ENCODE measurements around the gene SPX. TPM values are rescaled to one million over a fixed set of nuclear protein-coding genes. Genes with fewer than 3 reads are reported as not detected.
A peak's percentile ranks its signal among the peaks of the same experiment; 100 is the strongest.

Gene SPX, protein sequence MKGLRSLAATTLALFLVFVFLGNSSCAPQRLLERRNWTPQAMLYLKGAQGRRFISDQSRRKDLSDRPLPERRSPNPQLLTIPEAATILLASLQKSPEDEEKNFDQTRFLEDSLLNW
- not detected for total RNA-seq
- polyA plus RNA-seq (2013, experiment 1 of 2): 0.18 TPM
- 0.72 TPM for polyA plus RNA-seq (2013, experiment 2 of 2)
- 0 to 1.0 (median 0.16) reads per million in 172 experiments for total RNA-seq

DNA sequence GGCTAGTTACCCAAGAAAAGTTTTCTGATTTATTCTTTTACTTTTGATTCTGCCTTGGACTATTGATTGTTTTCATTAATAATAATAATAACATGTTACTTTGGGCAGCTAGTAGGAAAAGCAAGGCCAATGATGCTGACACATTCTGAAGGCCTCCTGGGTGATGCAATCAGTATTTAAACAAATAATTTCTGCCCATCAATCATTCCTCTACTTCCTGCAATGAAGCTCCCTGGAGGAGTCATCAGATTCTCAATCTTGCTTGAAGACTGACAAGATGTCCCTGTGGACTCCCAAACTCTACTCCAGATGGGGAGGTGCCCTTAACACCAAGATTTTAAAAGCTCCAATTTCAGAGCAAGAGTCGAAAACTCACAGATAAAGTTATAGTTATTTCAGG is at the start of gene SPX:
Gene SPX, plus strand, starts transcription at position 244 of the 400 bp plus-strand sequence. CDS start 177 bp downstream, outside the sequence.
- intact Hi-C loops (cut with DNase I, micrococcal nuclease): no loop called here
- Mint-ChIP-seq H3K27me3 (peaks cover 33% of the 10 kb centered on the region), H3K36me3 (ENCODE audit: low read depth) (no peaks in the 10 kb centered on the region), H3K9me3 (peaks cover 5% of the 10 kb centered on the region), H3K27ac (no peak within 1 kb of the TSS), H3K4me3 (peak within 1 kb of the TSS; percentile 81), H3K4me1 (ENCODE audit: low read depth) (peaks cover 13% of the 10 kb centered on the region)
- ChIA-PET CTCF (no interaction called here), POLR2A (interaction anchor here (0.6 kb wide), 1 partner anchor 1004 kb away, joined by 3 read pairs; no protein-coding TSS in a partner anchor)
- Histone ChIP-seq H3K27me3 (ENCODE audit: control insufficient read depth in 1 of 2, insufficient read depth in 2 of 2, low read length in 2 of 2) (peaks cover 16 to 18% of the 10 kb centered on the region in 2 experiments), H3K9me3 (ENCODE audit: control insufficient read depth in 1 of 2, insufficient read depth in 1 of 2, low read length in 2 of 2) (no peaks in the 10 kb centered on the region), H3K27ac (ENCODE audit: low read depth in 1 of 2, low read length in 2 of 2) (no peak within 1 kb of the TSS), H3K4me3 (ENCODE audit: low read length) (peak within 1 kb of the TSS; percentile 71), H3K4me1 (ENCODE audit: insufficient read depth, low read length) (peaks cover 6% of the 10 kb centered on the region), H3K36me3 (ENCODE audit: insufficient read depth, low read length) (no peaks in the 10 kb centered on the region)
- no peak for ATAC-seq (ENCODE audit: poor library complexity)
- no peak for DNase-seq
- TF ChIP-seq, protein P1, sequence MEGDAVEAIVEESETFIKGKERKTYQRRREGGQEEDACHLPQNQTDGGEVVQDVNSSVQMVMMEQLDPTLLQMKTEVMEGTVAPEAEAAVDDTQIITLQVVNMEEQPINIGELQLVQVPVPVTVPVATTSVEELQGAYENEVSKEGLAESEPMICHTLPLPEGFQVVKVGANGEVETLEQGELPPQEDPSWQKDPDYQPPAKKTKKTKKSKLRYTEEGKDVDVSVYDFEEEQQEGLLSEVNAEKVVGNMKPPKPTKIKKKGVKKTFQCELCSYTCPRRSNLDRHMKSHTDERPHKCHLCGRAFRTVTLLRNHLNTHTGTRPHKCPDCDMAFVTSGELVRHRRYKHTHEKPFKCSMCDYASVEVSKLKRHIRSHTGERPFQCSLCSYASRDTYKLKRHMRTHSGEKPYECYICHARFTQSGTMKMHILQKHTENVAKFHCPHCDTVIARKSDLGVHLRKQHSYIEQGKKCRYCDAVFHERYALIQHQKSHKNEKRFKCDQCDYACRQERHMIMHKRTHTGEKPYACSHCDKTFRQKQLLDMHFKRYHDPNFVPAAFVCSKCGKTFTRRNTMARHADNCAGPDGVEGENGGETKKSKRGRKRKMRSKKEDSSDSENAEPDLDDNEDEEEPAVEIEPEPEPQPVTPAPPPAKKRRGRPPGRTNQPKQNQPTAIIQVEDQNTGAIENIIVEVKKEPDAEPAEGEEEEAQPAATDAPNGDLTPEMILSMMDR (IDR thresholded peaks at IDR 0.05): no peak

DNA sequence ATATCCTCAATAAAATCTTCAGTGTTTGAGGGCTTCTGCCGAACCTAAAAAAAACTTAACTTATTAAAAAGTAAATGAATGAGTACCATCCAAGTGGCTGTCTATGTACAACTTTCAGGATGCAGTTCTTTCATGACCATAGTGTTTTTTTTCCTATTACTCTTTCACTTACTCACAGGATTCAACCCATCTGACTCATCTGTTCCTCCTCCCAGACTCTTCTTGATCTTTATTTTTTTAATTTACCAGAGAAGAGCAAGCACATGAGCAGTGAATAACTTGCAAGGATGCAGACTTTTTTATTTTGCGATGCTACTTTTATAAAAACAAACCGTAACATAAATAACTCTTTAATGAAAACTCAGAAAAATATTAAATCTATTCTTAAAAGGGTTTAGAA is 49.1 kb upstream of the SPX start:
- intact Hi-C loops (cut with DNase I, micrococcal nuclease): no loop called here
- H3K36me3 Mint-ChIP-seq (ENCODE audit: low read depth): peaks cover 53% of the 10 kb centered on the region
- ATAC-seq (ENCODE audit: poor library complexity): no peak
- TF ChIP-seq, protein P1 (IDR thresholded peaks at IDR 0.05): no peak
- ChIA-PET CTCF (interaction anchor here (0.6 kb wide), 1 partner anchor 32 kb away, joined by 5 read pairs; no protein-coding TSS in a partner anchor), POLR2A (interaction anchor here (0.7 to 1.5 kb wide), 2 partner anchors 25 to 214 kb away, joined by 3 to 4 read pairs; partner anchors contain the start of genes GOLT1B and RECQL)
- Histone ChIP-seq H3K9me3 (ENCODE audit: control insufficient read depth in 1 of 2, insufficient read depth in 1 of 2, low read length in 2 of 2) (no peaks in the 10 kb centered on the region), H3K36me3 (ENCODE audit: insufficient read depth, low read length) (peaks cover 94% of the 10 kb centered on the region), H3K27ac (ENCODE audit: low read depth in 1 of 2, low read length in 2 of 2) (no peak overlapping the region), H3K4me3 (ENCODE audit: low read length) (no peak overlapping the region), H3K4me1 (ENCODE audit: insufficient read depth, low read length) (no peaks in the 10 kb centered on the region), H3K27me3 (ENCODE audit: control insufficient read depth in 1 of 2, insufficient read depth in 2 of 2, low read length in 2 of 2) (no peaks in the 10 kb centered on the region)
- no peaks in the 10 kb centered on the region for H3K9me3 Mint-ChIP-seq
- H3K27ac Mint-ChIP-seq: no peak overlapping the region
- H3K4me3 Mint-ChIP-seq: no peak overlapping the region
- no peaks in the 10 kb centered on the region for H3K4me1 Mint-ChIP-seq (ENCODE audit: low read depth)
- DNase-seq: no peak
- no peaks in the 10 kb centered on the region for H3K27me3 Mint-ChIP-seq

DNA sequence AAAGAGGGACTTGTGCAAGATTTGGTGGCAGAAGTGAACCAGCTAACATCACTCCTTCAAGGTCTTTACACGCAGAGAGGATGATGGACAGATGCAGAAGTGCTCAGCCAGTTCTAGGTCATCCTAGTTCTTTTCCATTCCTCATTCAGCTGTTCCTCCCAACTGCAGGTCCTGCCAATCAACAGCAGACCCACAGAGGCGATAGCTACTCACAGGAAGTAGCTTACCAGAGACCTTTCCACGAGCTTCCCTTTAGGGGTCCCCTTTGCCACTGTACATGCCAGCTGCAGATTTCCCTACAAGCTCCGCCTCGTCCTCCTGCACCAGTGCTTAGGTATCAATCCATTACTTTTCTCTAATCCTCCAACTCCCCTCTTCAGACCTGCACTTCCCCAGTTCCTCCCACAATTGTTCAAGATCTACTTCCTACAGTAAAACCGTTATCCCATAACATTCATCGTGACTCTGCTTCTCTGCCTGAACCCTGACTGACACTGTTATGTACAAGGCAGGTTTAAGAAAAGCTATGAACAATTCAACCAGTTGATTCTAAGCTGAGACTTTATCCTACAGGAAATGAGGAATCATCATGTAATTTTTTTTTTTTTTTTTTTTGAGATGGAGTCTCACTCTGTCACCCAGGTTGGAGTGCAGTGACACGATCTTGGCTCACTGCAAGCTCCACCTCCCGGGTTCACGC is 47.2 kb upstream of the SPX start:
- ChIA-PET CTCF (interaction anchor here (0.6 to 1.1 kb wide), 3 partner anchors 8 to 23 kb away, joined by 3 to 4 read pairs (median 3); partner anchors contain the start of genes GOLT1B and RECQL), POLR2A (interaction anchor here (0.7 kb wide), 1 partner anchor 141 kb away, joined by 6 read pairs; no protein-coding TSS in a partner anchor)
- Mint-ChIP-seq H3K4me1 (ENCODE audit: low read depth) (no peaks in the 10 kb centered on the region), H3K36me3 (ENCODE audit: low read depth) (peaks cover 33% of the 10 kb centered on the region), H3K4me3 (no peak overlapping the region), H3K27ac (no peak overlapping the region), H3K9me3 (no peaks in the 10 kb centered on the region), H3K27me3 (no peaks in the 10 kb centered on the region)
- Histone ChIP-seq H3K4me3 (ENCODE audit: low read length) (no peak overlapping the region), H3K9me3 (ENCODE audit: control insufficient read depth in 1 of 2, insufficient read depth in 1 of 2, low read length in 2 of 2) (no peaks in the 10 kb centered on the region), H3K4me1 (ENCODE audit: insufficient read depth, low read length) (no peaks in the 10 kb centered on the region), H3K27me3 (ENCODE audit: control insufficient read depth in 1 of 2, insufficient read depth in 2 of 2, low read length in 2 of 2) (no peaks in the 10 kb centered on the region), H3K27ac (ENCODE audit: low read depth in 1 of 2, low read length in 2 of 2) (no peak overlapping the region), H3K36me3 (ENCODE audit: insufficient read depth, low read length) (peaks cover 91% of the 10 kb centered on the region)
- ATAC-seq (ENCODE audit: poor library complexity): no peak
- TF ChIP-seq, protein P1 (IDR thresholded peaks at IDR 0.05): no peak
- no peak for DNase-seq
- intact Hi-C loops (cut with DNase I, micrococcal nuclease): no loop called here
